ENCODE results near the gene ABL1.

Gene ABL1

GRCh38 chr9:130933114-130934046 lies 98.3 kb downstream of the ABL1 start:
- no peak for DNase-seq (ENCODE audit: low spot score)

- DNase-seq (ENCODE audit: low spot score), result no peak
Measured at GRCh38 chr9:130934246-130934645, 99.2 kb downstream of the ABL1 start.

- DNase-seq (ENCODE audit: low spot score), result no peak
Measured at GRCh38 chr9:130934702-130935647, 99.9 kb downstream of the ABL1 start.

- DNase-seq (ENCODE audit: low spot score), result no peak
Measured at GRCh38 chr9:130935648-130936271, 100.7 kb downstream of the ABL1 start.

GRCh38 chr9:130936285-130937117 lies 101.4 kb downstream of the ABL1 start:
- DNase-seq (ENCODE audit: low spot score), result no peak

Data from hematopoietic multipotent progenitor cell treated with erythropoietin and hydrocortisone succinate and interleukin-3 and kit ligand, for 15 days (in vitro differentiated cells).